MCF 10A (cell line): ENCODE data around the gene RPS18. TPM values are rescaled to one million over a fixed set of nuclear protein-coding genes. Genes with fewer than 3 reads are reported as not detected.

ENCODE experiments used
- BruUV-seq: library from RNA; stranded (reverse); fragments of 400-500 nt; replicated peaks from 2 replicates; lab custom pipeline; 2021; lab: Mats Ljungman, UMichigan
- CTCF ChIA-PET: fragments of 300-600 bp; sonication (Branson Sonifier 250); formaldehyde crosslinking; extraction: SDS; loops from one replicate; lab custom pipeline; 2021; ENCODE audit warnings: antibody characterized with exemption, inconsistent platforms; lab: Yijun Ruan, JAX
- POLR2A ChIA-PET: fragments of 300-600, 350-650 bp; sonication (Branson Sonifier 250); formaldehyde crosslinking; extraction: SDS; loops from one replicate; lab custom pipeline; 2020; ENCODE audit warnings: antibody characterized with exemption, inconsistent platforms; lab: Yijun Ruan, JAX
- DNase-seq: peaks from one replicate; pipeline ENCODE4 v3.0.0-alpha.2; 2018; ENCODE audit not compliant: unreplicated experiment
- H3K27ac Mint-ChIP-seq: one replicate; pipeline ENCODE4 v1.8.0; 2022; ENCODE audit warnings: mild to moderate bottlenecking, low read depth, mixed read lengths; ENCODE audit not compliant: unreplicated experiment
- H3K27me3 Mint-ChIP-seq: one replicate; pipeline ENCODE4 v1.8.0; 2022; ENCODE audit warnings: mixed read lengths; ENCODE audit not compliant: insufficient read depth, unreplicated experiment
- H3K36me3 Mint-ChIP-seq: one replicate; pipeline ENCODE4 v1.8.0; 2022; ENCODE audit warnings: mild to moderate bottlenecking, moderate library complexity, mixed read lengths; ENCODE audit not compliant: insufficient read depth, unreplicated experiment
- H3K4me1 Mint-ChIP-seq: one replicate; pipeline ENCODE4 v1.8.0; 2022; ENCODE audit warnings: mixed read lengths; ENCODE audit not compliant: insufficient read depth, unreplicated experiment
- H3K4me3 Mint-ChIP-seq: one replicate; pipeline ENCODE4 v1.8.0; 2022; ENCODE audit warnings: mild to moderate bottlenecking, moderate library complexity, mixed read lengths; ENCODE audit not compliant: unreplicated experiment
- H3K9me3 Mint-ChIP-seq: one replicate; pipeline ENCODE4 v1.8.0; 2022; ENCODE audit warnings: mixed read lengths; ENCODE audit not compliant: unreplicated experiment
- CTCF ChIP-seq: fragments of 200-600 bp; IDR thresholded peaks from one replicate; pipeline ENCODE4 v1.8.0; 2022; ENCODE audit warnings: antibody characterized with exemption, mild to moderate bottlenecking; ENCODE audit not compliant: unreplicated experiment
- intact Hi-C: fragments of 100-400 bp; cut with micrococcal nuclease; formaldehyde crosslinking; loops from 2 replicates; pipeline ENCODE4 v1.14.1; 2022
- total RNA-seq: library from RNA; stranded (reverse); gene quantifications from 2 replicates; pipeline ENCODE4 v1.2.3, GENCODE V29; 2022

The RPS18 gene
- total RNA-seq, 1 experiment from 2014 or later, result 4,063 TPM

GRCh38 chr6:33297406-33297955, 25.6 kb downstream of the RPS18 start:
- H3K36me3 Mint-ChIP-seq, result peaks cover 48% of the 10 kb centered on the region
- peaks cover 22% of the 10 kb centered on the region for H3K4me1 Mint-ChIP-seq
- CTCF ChIA-PET, result interaction anchor here (0.5 to 1.0 kb wide), 4 partner anchors 38 to 128 kb away, joined by 3 to 5 read pairs (median 3); no protein-coding TSS in a partner anchor
- no peaks in the 10 kb centered on the region for H3K27me3 Mint-ChIP-seq
- no TSS peak for BruUV-seq
- TF ChIP-seq CTCF, result no peak
- peak; percentile 38 for DNase-seq
- peak overlapping the region; percentile 96 for H3K4me3 Mint-ChIP-seq
- no peaks in the 10 kb centered on the region for H3K9me3 Mint-ChIP-seq
- peak overlapping the region; percentile 100 for H3K27ac Mint-ChIP-seq
- POLR2A ChIA-PET, result interaction anchor here (0.6 to 5.5 kb wide), 15 partner anchors 8 to 1897 kb away, joined by 3 to 84 read pairs (median 5); partner anchors contain the start of genes B3GALT4, PFDN6, PHF1 and RPS18
- intact Hi-C loops, result loop anchor here (5.0 kb wide), 2 partner anchors 95 to 130 kb away; partner anchors contain the start of genes HSD17B8, RXRB and SLC39A7

GRCh38 chr6:33297956-33298772, 26.3 kb downstream of the RPS18 start:
- no peaks in the 10 kb centered on the region for H3K27me3 Mint-ChIP-seq
- peaks cover 54% of the 10 kb centered on the region for H3K36me3 Mint-ChIP-seq
- peak; percentile 91 for DNase-seq
- CTCF ChIA-PET, result interaction anchor here (0.6 to 1.7 kb wide), 3 partner anchors 13 to 138 kb away, joined by 3 to 18 read pairs (median 3); no protein-coding TSS in a partner anchor
- H3K27ac Mint-ChIP-seq, result peak overlapping the region; percentile 100
- POLR2A ChIA-PET, result interaction anchor here (0.6 to 5.5 kb wide), 22 partner anchors 9 to 1897 kb away, joined by 3 to 84 read pairs (median 6); partner anchors contain the start of genes B3GALT4, HSD17B8, PFDN6 and PHF1
- no TSS peak for BruUV-seq
- no peak for TF ChIP-seq CTCF
- H3K4me1 Mint-ChIP-seq, result peaks cover 22% of the 10 kb centered on the region
- intact Hi-C loops, result loop anchor here (2.0 to 5.0 kb wide), 3 partner anchors 19 to 129 kb away; partner anchors contain the start of genes HSD17B8, RXRB and SLC39A7
- no peaks in the 10 kb centered on the region for H3K9me3 Mint-ChIP-seq
- H3K4me3 Mint-ChIP-seq, result peak overlapping the region; percentile 96

GRCh38 chr6:33298773-33299236, 26.9 kb downstream of the RPS18 start, which contains the start of gene RGL2:
Gene RGL2 (minus strand): TSS chr6:33298942. CDS start chr6:33298610, 332 bp downstream.
- Mint-ChIP-seq H3K36me3 (peaks cover 59% of the 10 kb centered on the region), H3K27ac (peak within 1 kb of the TSS; percentile 100), H3K27me3 (no peaks in the 10 kb centered on the region), H3K9me3 (no peaks in the 10 kb centered on the region), H3K4me1 (peaks cover 26% of the 10 kb centered on the region), H3K4me3 (peak within 1 kb of the TSS; percentile 96)
- TF ChIP-seq CTCF, result no peak
- ChIA-PET CTCF (interaction anchor here (0.6 to 1.8 kb wide), 11 partner anchors 8 to 448 kb away, joined by 3 to 18 read pairs (median 4); partner anchors contain the start of genes CUTA, IP6K3, PFDN6 and WDR46), POLR2A (interaction anchor here (0.7 to 5.5 kb wide), 23 partner anchors 9 to 327 kb away, joined by 3 to 84 read pairs (median 4); partner anchors contain the start of genes B3GALT4, HSD17B8, PFDN6 and RPS18)
- intact Hi-C loops, result loop anchor here (1.0 to 5.0 kb wide), 4 partner anchors 20 to 128 kb away; partner anchors contain the start of genes HSD17B8, RXRB and SLC39A7
- peak; percentile 64 for DNase-seq
- no TSS peak for BruUV-seq
